OCI-LY3 (cell line): ENCODE data around the gene NUDT21.

Experiments
- H2AFZ ChIP-seq: fragments of 200-600, 300-600 bp; shearing (Covaris generic); 2 replicates; pipeline ENCODE4 v1.6.0; 2014; ENCODE audit warnings: antibody characterized with exemption, low read depth, low read length
- H3K27ac ChIP-seq: fragments of 200-600, 300-600 bp; sonication (generic); 2 replicates; pipeline ENCODE4 v1.5.1; 2014; ENCODE audit warnings: mild to moderate bottlenecking, low read length, moderate library complexity, mixed read lengths
- H3K27me3 ChIP-seq: fragments of 200-600, 300-600 bp; sonication (generic); 2 replicates; pipeline ENCODE4 v1.6.1; 2014; ENCODE audit warnings: low read depth, low read length, mixed read lengths
- H3K36me3 ChIP-seq: fragments of 200-600, 300-600 bp; sonication (generic); replicated peaks from 2 replicates; pipeline ENCODE3; 2014; ENCODE audit warnings: low read depth, low read length, mixed read lengths
- H3K4me1 ChIP-seq: fragments of 300-600, 200-600 bp; sonication (generic); 2 replicates; pipeline ENCODE4 v1.6.1; 2014; ENCODE audit warnings: low read length, mixed read lengths
- H3K4me2 ChIP-seq: fragments of 200-600, 300-600 bp; sonication (generic); 2 replicates; pipeline ENCODE4 v1.6.1; 2014; ENCODE audit warnings: low read length, mixed read lengths
- H3K4me3 ChIP-seq: fragments of 300-600, 200-600 bp; sonication (generic); 2 replicates; pipeline ENCODE4 v1.5.1; 2014; ENCODE audit warnings: antibody characterized with exemption, mild to moderate bottlenecking, low read length, moderate library complexity
- H3K79me2 ChIP-seq: fragments of 300-600, 200-600 bp; shearing (Covaris generic); 2 replicates; pipeline ENCODE4 v1.6.1; 2014; ENCODE audit warnings: mild to moderate bottlenecking, low read length, mixed read lengths
- H3K9ac ChIP-seq: fragments of 300-600, 200-600 bp; shearing (Covaris generic); 2 replicates; pipeline ENCODE4 v1.6.0; 2014; ENCODE audit warnings: mild to moderate bottlenecking, low read length, moderate library complexity
- H3K9me3 ChIP-seq: fragments of 200-600, 300-600 bp; shearing (Covaris generic); 2 replicates; pipeline ENCODE4 v1.6.1; 2014; ENCODE audit warnings: low read length, mixed read lengths; ENCODE audit not compliant: insufficient read depth
- H4K20me1 ChIP-seq: fragments of 200-600, 300-600 bp; sonication (generic); 2 replicates; pipeline ENCODE4 v1.6.1; 2016; ENCODE audit warnings: low read length, mixed read lengths; ENCODE audit not compliant: insufficient read depth
- CTCF ChIP-seq: fragments of 200-600, 300-600 bp; sonication (generic); IDR thresholded peaks from 2 replicates; pipeline ENCODE4 v1.5.1; 2014; ENCODE audit warnings: antibody characterized with exemption, low read length, low read depth
- EZH2phosphoT487 ChIP-seq: fragments of 200-600 bp; shearing (Covaris generic); IDR thresholded peaks from 2 replicates; pipeline ENCODE4 v1.6.1; 2018; ENCODE audit warnings: antibody characterized with exemption, mixed run types, low read depth

The NUDT21 gene

GRCh38 chr16:56411123-56411522 lies 40.0 kb downstream of the NUDT21 start:
- Histone ChIP-seq H3K4me2 (no peak overlapping the region), H3K4me3 (no peak overlapping the region), H3K79me2 (peaks cover 60% of the 10 kb centered on the region), H3K27ac (no peak overlapping the region), H3K9me3 (no peaks in the 10 kb centered on the region), H3K36me3 (peaks cover 42% of the 10 kb centered on the region), H3K4me1 (peaks cover 5% of the 10 kb centered on the region), H4K20me1 (peaks cover 52% of the 10 kb centered on the region), H3K9ac (no peak overlapping the region), H2AFZ (no peak overlapping the region), H3K27me3 (no peaks in the 10 kb centered on the region)
- no peak for TF ChIP-seq EZH2phosphoT487
- no peak for TF ChIP-seq CTCF

GRCh38 chr16:56409195-56409594 lies 41.9 kb downstream of the NUDT21 start:
- no peak overlapping the region for H3K9ac ChIP-seq

GRCh38 chr16:56408379-56409098 lies 42.6 kb downstream of the NUDT21 start:
- Histone ChIP-seq H3K27ac (no peak overlapping the region), H3K36me3 (peaks cover 53% of the 10 kb centered on the region), H3K27me3 (no peaks in the 10 kb centered on the region), H2AFZ (no peak overlapping the region), H3K4me3 (no peak overlapping the region), H3K4me2 (no peak overlapping the region), H3K9ac (no peak overlapping the region), H3K79me2 (peaks cover 34% of the 10 kb centered on the region), H4K20me1 (peaks cover 27% of the 10 kb centered on the region), H3K4me1 (no peaks in the 10 kb centered on the region), H3K9me3 (no peaks in the 10 kb centered on the region)
- TF ChIP-seq EZH2phosphoT487 (no peak), CTCF (no peak)

More at GRCh38 chr16:56409195-56409594, 41.9 kb downstream of the NUDT21 start:
- Histone ChIP-seq H3K27me3 (no peaks in the 10 kb centered on the region), H2AFZ (no peak overlapping the region), H3K27ac (no peak overlapping the region), H3K4me2 (no peak overlapping the region), H4K20me1 (peaks cover 34% of the 10 kb centered on the region), H3K79me2 (peaks cover 41% of the 10 kb centered on the region), H3K4me3 (no peak overlapping the region), H3K36me3 (peaks cover 51% of the 10 kb centered on the region), H3K4me1 (no peaks in the 10 kb centered on the region), H3K9me3 (no peaks in the 10 kb centered on the region)
- TF ChIP-seq EZH2phosphoT487 (no peak), CTCF (no peak)

GRCh38 chr16:56405977-56406672 lies 45.0 kb downstream of the NUDT21 start:
- Histone ChIP-seq H3K4me2 (no peak overlapping the region), H3K36me3 (peaks cover 51% of the 10 kb centered on the region), H3K27ac (no peak overlapping the region), H3K4me1 (no peaks in the 10 kb centered on the region), H3K9ac (no peak overlapping the region), H3K9me3 (no peaks in the 10 kb centered on the region), H3K79me2 (peaks cover 12% of the 10 kb centered on the region), H4K20me1 (peaks cover 13% of the 10 kb centered on the region; the same call in 1 of the 2 replicates), H3K27me3 (no peaks in the 10 kb centered on the region), H3K4me3 (no peak overlapping the region), H2AFZ (no peak overlapping the region)
- no peak for TF ChIP-seq CTCF
- TF ChIP-seq EZH2phosphoT487: no peak
